ENCODE results near the gene GPR55. TPM values are rescaled to one million over a fixed set of nuclear protein-coding genes. Genes with fewer than 3 reads are reported as not detected.

The GPR55 gene
- total RNA-seq, 4 donors from 2014 or later, result 0.61 to 0.88 (median 0.78) TPM

GRCh38 chr2:230941202-230942180 is 16.4 kb upstream of the GPR55 start:
- TF ChIP-seq POLR2A (IDR thresholded peaks at IDR 0.05), result no peak
- TF ChIP-seq, protein P1, sequence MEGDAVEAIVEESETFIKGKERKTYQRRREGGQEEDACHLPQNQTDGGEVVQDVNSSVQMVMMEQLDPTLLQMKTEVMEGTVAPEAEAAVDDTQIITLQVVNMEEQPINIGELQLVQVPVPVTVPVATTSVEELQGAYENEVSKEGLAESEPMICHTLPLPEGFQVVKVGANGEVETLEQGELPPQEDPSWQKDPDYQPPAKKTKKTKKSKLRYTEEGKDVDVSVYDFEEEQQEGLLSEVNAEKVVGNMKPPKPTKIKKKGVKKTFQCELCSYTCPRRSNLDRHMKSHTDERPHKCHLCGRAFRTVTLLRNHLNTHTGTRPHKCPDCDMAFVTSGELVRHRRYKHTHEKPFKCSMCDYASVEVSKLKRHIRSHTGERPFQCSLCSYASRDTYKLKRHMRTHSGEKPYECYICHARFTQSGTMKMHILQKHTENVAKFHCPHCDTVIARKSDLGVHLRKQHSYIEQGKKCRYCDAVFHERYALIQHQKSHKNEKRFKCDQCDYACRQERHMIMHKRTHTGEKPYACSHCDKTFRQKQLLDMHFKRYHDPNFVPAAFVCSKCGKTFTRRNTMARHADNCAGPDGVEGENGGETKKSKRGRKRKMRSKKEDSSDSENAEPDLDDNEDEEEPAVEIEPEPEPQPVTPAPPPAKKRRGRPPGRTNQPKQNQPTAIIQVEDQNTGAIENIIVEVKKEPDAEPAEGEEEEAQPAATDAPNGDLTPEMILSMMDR (IDR thresholded peaks at IDR 0.05), result no peak
- Histone ChIP-seq H3K36me3 (no peaks in the 10 kb centered on the region), H3K27me3 (peaks cover 0 to 18% (median 0%) of the 10 kb centered on the region in 4 donors), H3K27ac (no peak overlapping the region), H3K4me1 (no peaks in the 10 kb centered on the region), H3K9me3 (peaks cover 0 to 16% (median 0%) of the 10 kb centered on the region in 3 donors), H3K4me3 (no peak overlapping the region)
- 65 to 72% methylated on average over 12 to 13 of the region's 14 CpGs for whole genome bisulfite sequencing, 2 donors
- intact Hi-C loops (cut with DNase I), result no loop called here
- no peak for DNase-seq

DNA sequence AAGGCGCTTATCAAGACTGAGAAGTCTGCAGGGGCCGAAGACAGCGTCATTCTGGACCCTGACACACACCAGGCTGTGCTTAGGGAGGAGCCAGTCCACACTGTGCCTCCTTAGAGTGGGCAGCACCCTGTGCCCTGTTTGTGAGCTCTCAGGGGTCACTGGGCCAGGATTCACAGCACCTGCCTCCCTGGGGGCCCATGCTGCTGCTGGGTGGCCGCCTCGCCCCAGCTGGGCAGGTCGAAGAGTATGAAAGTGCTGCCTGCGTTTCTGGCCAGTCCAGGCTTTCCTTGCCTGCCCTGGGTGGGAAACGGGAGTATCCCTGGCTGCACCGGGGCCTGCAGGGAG is 15.4 kb upstream of the GPR55 start:
- intact Hi-C loops (cut with DNase I), result no loop called here
- TF ChIP-seq POLR2A (IDR thresholded peaks at IDR 0.05), result no peak
- TF ChIP-seq, protein P1 (IDR thresholded peaks at IDR 0.05), result no peak
- H3K27me3 ChIP-seq, result peaks cover 0 to 28% (median 0%) of the 10 kb centered on the region in 4 donors
- peaks cover 0 to 20% (median 0%) of the 10 kb centered on the region in 3 donors for H3K9me3 ChIP-seq
- no peaks in the 10 kb centered on the region for H3K36me3 ChIP-seq
- WGBS, 2 donors, result 50% methylated on average over 1 of the region's 9 CpGs; no CpG with 5 or more reads in 1 of the 2 donors
- no peaks in the 10 kb centered on the region for H3K4me1 ChIP-seq
- H3K27ac ChIP-seq, result no peak overlapping the region
- H3K4me3 ChIP-seq, result no peak overlapping the region
- no peak for DNase-seq

DNA sequence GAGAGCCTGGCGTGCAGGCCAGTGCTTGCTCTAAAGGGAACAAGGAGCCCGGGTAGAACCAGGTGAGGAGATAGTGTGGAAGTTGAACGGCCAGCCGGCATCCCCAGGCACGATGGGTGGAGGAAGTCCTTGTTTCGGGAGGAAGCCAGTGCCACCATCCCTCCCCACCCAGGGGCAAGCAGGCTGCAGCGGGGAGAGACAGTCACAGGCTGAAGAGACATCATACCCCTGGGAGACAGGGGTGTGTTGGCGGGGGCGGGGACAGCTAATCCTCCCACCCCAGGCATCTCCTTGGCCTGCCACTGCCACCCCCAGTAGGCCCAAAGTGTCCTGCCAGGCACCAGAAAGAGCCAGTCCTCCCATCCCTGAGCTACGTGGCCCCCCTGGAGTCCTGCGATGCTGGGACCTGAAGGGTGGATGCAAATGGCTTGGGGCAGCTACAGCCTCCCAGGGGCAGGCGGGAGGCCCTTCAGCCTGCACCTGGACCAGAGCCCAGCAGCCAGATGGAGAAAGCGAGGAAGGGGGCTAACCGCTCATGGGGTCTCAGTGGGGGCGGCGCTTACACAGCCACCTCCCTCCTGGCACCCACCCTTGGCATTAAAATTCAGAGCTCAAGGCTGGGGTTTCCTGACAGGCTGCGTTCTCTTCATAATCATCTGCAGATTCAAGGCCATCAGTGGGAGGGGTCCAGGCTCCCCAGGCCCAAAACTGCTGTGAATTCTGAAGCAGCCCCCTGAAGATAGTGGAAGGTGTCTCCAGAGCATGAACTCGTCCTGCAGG is 14.8 kb upstream of the GPR55 start:
- no peaks in the 10 kb centered on the region for H3K4me1 ChIP-seq
- intact Hi-C loops (cut with DNase I), result no loop called here
- TF ChIP-seq POLR2A (IDR thresholded peaks at IDR 0.05), result no peak
- TF ChIP-seq, protein P1 (IDR thresholded peaks at IDR 0.05), result no peak
- H3K9me3 ChIP-seq, result peaks cover 0 to 20% (median 0%) of the 10 kb centered on the region in 3 donors
- no peak for DNase-seq
- H3K27ac ChIP-seq, result no peak overlapping the region
- WGBS, 2 donors, result 85% methylated on average over 4 to 6 of the region's 18 CpGs
- H3K36me3 ChIP-seq, result no peaks in the 10 kb centered on the region
- peaks cover 0 to 32% (median 0%) of the 10 kb centered on the region in 4 donors for H3K27me3 ChIP-seq
- no peak overlapping the region for H3K4me3 ChIP-seq

DNA sequence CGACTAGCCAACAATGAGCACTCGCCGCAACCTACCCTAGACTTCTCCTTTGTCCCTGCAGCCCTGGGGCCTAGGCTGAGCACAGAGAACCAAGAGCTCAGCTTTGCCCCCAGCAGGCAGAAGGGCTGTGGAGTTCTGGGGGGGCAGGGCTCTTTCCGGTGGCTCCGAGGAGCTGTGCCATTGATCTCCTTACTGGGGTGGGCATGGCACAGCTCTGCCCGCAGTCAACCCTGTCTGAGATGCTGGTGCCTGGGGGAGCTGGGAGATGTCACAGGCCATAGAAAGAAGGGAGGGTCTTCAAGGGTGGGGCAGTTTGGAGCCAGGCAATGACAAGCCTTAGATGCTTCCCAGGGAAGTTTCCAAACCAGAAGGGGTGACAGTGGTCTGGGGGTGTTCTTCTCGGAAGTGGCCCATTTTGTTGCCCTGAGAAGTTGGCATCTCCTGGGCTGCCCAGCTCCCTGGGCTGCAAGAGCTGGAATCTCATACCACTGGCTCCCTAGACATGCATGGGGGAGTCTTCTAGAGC is 14.1 kb upstream of the GPR55 start:
- intact Hi-C loops (cut with DNase I), result no loop called here
- H3K4me3 ChIP-seq, result no peak overlapping the region
- TF ChIP-seq, protein P1 (IDR thresholded peaks at IDR 0.05), result no peak
- TF ChIP-seq POLR2A (IDR thresholded peaks at IDR 0.05), result no peak
- WGBS, 2 donors, result 96 to 97% methylated on average over 4 to 5 of the region's 7 CpGs
- peaks cover 0 to 20% (median 0%) of the 10 kb centered on the region in 3 donors for H3K9me3 ChIP-seq
- H3K27me3 ChIP-seq, result peaks cover 0 to 40% (median 0%) of the 10 kb centered on the region in 4 donors
- DNase-seq, result no peak
- H3K36me3 ChIP-seq, result no peaks in the 10 kb centered on the region
- H3K4me1 ChIP-seq, result no peaks in the 10 kb centered on the region
- H3K27ac ChIP-seq, result no peak overlapping the region
